Heart left ventricle (tissue), 13 donors: ENCODE results near the gene ITGA2.

Experiments used
- POLR2A ChIP-seq, 2 donors: fragments of 450-650 bp; IDR thresholded peaks; one replicate each; pipeline ENCODE4 v1.6.1; 2017; ENCODE audit warnings: antibody characterized with exemption in 2 of 2, mild to moderate bottlenecking in 2 of 2, moderate library complexity in 2 of 2
- TF ChIP-seq, protein P1 (sequence below), 12 donors: fragments of 200-600 bp; sonication (generic) in 4 of 12; IDR thresholded peaks; one replicate each; pipeline versions ENCODE4 v1.5.0 to v1.8.0; 2018 to 2022; ENCODE audit warnings: antibody characterized with exemption in 12 of 12, mild to moderate bottlenecking in 5 of 12
- donor health status: ischemic (EF 13 %, LVEDD 7.1; RV severe dilation, severe dysfunction).
- donor health status: DM: no; HTN: yes; CAD: no.
- donor health status: DM: no; HTN: no; CAD: no.
- donor health status: ischemic (EF 25% LVEDD 6.9; RV normal size, moderate dysfunction).
- donor health status: ischemic (EF 25% LVEDD 5.7; RV mildly dilated, moderate dysfunction).
- donor health status: ischemic (EF 35%, LVEDD 5.7; RV mildly dilated, moderate dysfunction).
- donor health status: nonischemic (EF 11% LVEDD 7.7; RV severe dilation, severe dysfunction).
- donor health status: DM: yes; HTN: yes; CAD: no.
- donor health status: PGD.
- donor health status: ischemic (EF 29% LVEDD 5.4; RV normal size, mild dysfunction).
- donor health status: nonischemic (EF 23%, LVEDD 6.1; RV moderate dilation, normal function).

DNA sequence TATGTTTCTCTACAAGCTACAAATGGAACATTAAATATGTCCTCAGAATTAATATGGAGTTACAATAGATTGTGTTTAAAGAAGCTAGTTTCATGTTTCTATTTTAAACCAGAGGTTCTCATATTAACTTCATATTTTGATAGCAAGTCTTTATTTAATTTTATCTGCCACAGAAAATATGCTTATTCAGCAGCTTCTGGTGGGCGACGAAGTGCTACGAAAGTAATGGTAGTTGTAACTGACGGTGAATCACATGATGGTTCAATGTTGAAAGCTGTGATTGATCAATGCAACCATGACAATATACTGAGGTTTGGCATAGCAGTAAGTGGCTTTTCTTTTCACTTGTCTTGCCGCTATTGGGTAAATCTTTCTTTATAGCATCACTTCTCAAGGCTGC, 66.2 kb downstream of the ITGA2 start:
- TF ChIP-seq, protein P1, sequence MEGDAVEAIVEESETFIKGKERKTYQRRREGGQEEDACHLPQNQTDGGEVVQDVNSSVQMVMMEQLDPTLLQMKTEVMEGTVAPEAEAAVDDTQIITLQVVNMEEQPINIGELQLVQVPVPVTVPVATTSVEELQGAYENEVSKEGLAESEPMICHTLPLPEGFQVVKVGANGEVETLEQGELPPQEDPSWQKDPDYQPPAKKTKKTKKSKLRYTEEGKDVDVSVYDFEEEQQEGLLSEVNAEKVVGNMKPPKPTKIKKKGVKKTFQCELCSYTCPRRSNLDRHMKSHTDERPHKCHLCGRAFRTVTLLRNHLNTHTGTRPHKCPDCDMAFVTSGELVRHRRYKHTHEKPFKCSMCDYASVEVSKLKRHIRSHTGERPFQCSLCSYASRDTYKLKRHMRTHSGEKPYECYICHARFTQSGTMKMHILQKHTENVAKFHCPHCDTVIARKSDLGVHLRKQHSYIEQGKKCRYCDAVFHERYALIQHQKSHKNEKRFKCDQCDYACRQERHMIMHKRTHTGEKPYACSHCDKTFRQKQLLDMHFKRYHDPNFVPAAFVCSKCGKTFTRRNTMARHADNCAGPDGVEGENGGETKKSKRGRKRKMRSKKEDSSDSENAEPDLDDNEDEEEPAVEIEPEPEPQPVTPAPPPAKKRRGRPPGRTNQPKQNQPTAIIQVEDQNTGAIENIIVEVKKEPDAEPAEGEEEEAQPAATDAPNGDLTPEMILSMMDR (IDR thresholded peaks at IDR 0.05), result no peak
- TF ChIP-seq POLR2A (IDR thresholded peaks at IDR 0.05), result no peak
